ENCODE data around the gene THADA. TPM values are rescaled to one million over a fixed set of nuclear protein-coding genes. Genes with fewer than 3 reads are reported as not detected.
A peak's percentile ranks its signal among the peaks of the same experiment; 100 is the strongest.

Gene THADA
- total RNA-seq, 2 experiments from 2014 or later = 31.2 to 32.3 TPM

DNA sequence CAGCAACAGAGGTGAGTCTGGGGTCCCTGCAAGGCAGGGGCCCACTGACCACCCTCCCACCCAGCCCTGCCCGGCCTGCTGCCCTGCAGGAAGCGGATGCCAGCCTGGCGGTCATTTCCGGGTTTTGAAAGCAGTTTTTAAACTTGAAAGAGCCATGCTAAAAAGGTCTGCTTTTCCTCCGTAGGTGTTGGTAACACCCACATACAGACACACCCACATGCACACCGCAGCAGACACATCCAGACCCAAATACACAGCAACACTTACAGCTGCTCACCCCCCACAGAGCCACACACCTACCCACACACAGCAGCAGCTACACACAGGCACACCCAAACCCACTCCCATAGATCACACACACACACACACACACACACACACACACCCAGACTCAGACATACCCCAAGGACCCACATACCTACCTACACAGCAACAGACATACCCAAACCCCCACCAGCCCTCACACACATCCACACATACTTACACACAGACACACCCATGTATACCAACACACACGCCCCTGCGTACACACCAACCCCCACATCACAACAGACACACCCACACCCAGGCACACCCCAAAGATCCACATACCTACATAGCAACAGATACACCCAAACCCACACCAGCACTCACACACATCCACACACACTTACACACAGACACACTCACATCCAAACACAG, 377.0 kb downstream of the THADA start:
- H3K79me2 ChIP-seq (ENCODE audit: insufficient read depth, low read depth, low read length) = peaks cover 27% of the 10 kb centered on the region
- peak overlapping the region; percentile 88 for H3K4me2 ChIP-seq (ENCODE audit: low read length)
- peak overlapping the region; percentile 62 for H2AFZ ChIP-seq (ENCODE audit: low read length)
- H4K20me1 ChIP-seq (ENCODE audit: insufficient read depth, low read length) = peaks cover 14% of the 10 kb centered on the region
- no peaks in the 10 kb centered on the region for H3K9me3 ChIP-seq (ENCODE audit: low read length)
- TF ChIP-seq EZH2phosphoT487 (IDR thresholded peaks at IDR 0.05; ENCODE audit: borderline replicate concordance, low read depth, low read length) (no peak), CTCF (conservative IDR thresholded peaks at IDR 0.05; ENCODE audit: low read length) (no peak)
- H3K4me3 ChIP-seq (ENCODE audit: low read depth, low read length, poor library complexity, severe bottlenecking) = peak overlapping the region; percentile 89
- intact Hi-C loops (cut with micrococcal nuclease; ENCODE audit: unreplicated experiment) = loop anchor here (1.0 to 10.0 kb wide), 2 partner anchors 7 to 654 kb away; partner anchors contain the start of genes MTA3 and ZFP36L2
- ChIA-PET CTCF (ENCODE audit: unreplicated experiment) (interaction anchor here (0.6 to 1.5 kb wide), 5 partner anchors 10 to 86 kb away, joined by 3 to 5 read pairs (median 4); no protein-coding TSS in a partner anchor), POLR2A (interaction anchor here (0.7 to 2.2 kb wide), 12 partner anchors 8 to 92 kb away, joined by 3 to 16 read pairs (median 5); partner anchors contain the start of gene ZFP36L2)
- no peaks in the 10 kb centered on the region for H3K9me2 ChIP-seq (ENCODE audit: insufficient read depth, low read length)
- peaks cover 66% of the 10 kb centered on the region for H3K4me1 ChIP-seq (ENCODE audit: insufficient read depth, low read length, poor library complexity, severe bottlenecking)
- peak overlapping the region; percentile 91 for H3K27ac ChIP-seq (ENCODE audit: low read depth, low read length, poor library complexity, severe bottlenecking)
- peak; percentile 90 for DNase-seq (ENCODE audit: low spot score)
- H3K36me3 ChIP-seq (ENCODE audit: insufficient read depth, low read length) = peaks cover 27% of the 10 kb centered on the region
- TSS peak; percentile 99 for BruUV-seq (replicated peaks)

- peaks cover 61% of the 10 kb centered on the region for H3K4me1 ChIP-seq (ENCODE audit: insufficient read depth, low read length, poor library complexity, severe bottlenecking)
- peak overlapping the region; percentile 89 for H3K4me3 ChIP-seq (ENCODE audit: low read depth, low read length, poor library complexity, severe bottlenecking)
- CTCF ChIA-PET (ENCODE audit: unreplicated experiment) = interaction anchor here (0.6 to 1.5 kb wide), 5 partner anchors 11 to 85 kb away, joined by 3 to 5 read pairs (median 4); no protein-coding TSS in a partner anchor
- peak overlapping the region; percentile 62 for H2AFZ ChIP-seq (ENCODE audit: low read length)
- peak overlapping the region; percentile 91 for H3K27ac ChIP-seq (ENCODE audit: low read depth, low read length, poor library complexity, severe bottlenecking)
- no TSS peak for BruUV-seq (replicated peaks)
- peaks cover 21% of the 10 kb centered on the region; the same call in 1 of the 2 replicates for H3K36me3 ChIP-seq (ENCODE audit: insufficient read depth, low read length)
- no peak for DNase-seq (ENCODE audit: low spot score)
- POLR2A ChIA-PET = interaction anchor here (0.5 to 2.2 kb wide), 15 partner anchors 9 to 762 kb away, joined by 3 to 16 read pairs (median 5); partner anchors contain the start of gene ZFP36L2
- intact Hi-C loops (cut with micrococcal nuclease; ENCODE audit: unreplicated experiment) = loop anchor here (1.0 to 10.0 kb wide), 2 partner anchors 8 to 653 kb away; partner anchors contain the start of genes MTA3 and ZFP36L2
- H4K20me1 ChIP-seq (ENCODE audit: insufficient read depth, low read length) = peaks cover 10% of the 10 kb centered on the region; the same call in 1 of the 2 replicates
- H3K4me2 ChIP-seq (ENCODE audit: low read length) = peak overlapping the region; percentile 88
- no peaks in the 10 kb centered on the region for H3K9me2 ChIP-seq (ENCODE audit: insufficient read depth, low read length)
- H3K79me2 ChIP-seq (ENCODE audit: insufficient read depth, low read depth, low read length) = peaks cover 21% of the 10 kb centered on the region
- TF ChIP-seq CTCF (conservative IDR thresholded peaks at IDR 0.05; ENCODE audit: low read length) (no peak), EZH2phosphoT487 (IDR thresholded peaks at IDR 0.05; ENCODE audit: borderline replicate concordance, low read depth, low read length) (no peak)
- no peaks in the 10 kb centered on the region for H3K9me3 ChIP-seq (ENCODE audit: low read length)
These were observed 377.6 kb downstream of the THADA start for GRCh38 chr2:43218155-43218701.

Data from OCI-LY7 (cell line).